Adrenal gland (tissue), 5 donors: Measurements from ENCODE around the gene RMI2.

Experiments used
- CTCF ChIP-seq, 6 experiments: fragments of 450-650 bp in 4 of 6; fragments of 200-600 bp in 2 of 6; sonication (generic) in 1 of 6; IDR thresholded peaks; 1 replicate in 5 of 6; 2 replicates in 1 of 6; pipeline versions ENCODE4 v1.5.1 to v1.8.0; 2016 to 2021; ENCODE audit warnings: antibody characterized with exemption in 6 of 6, mild to moderate bottlenecking in 2 of 6, moderate library complexity in 1 of 6
- POLR2A ChIP-seq, 2 donors: fragments of 450-650 bp; IDR thresholded peaks; one replicate each; pipeline ENCODE4 v1.6.1; 2017; ENCODE audit warnings: antibody characterized with exemption in 2 of 2, mild to moderate bottlenecking in 2 of 2, moderate library complexity in 1 of 2
- donor health status: DM: no; HTN: no; CAD: no.

GRCh38 chr16:11333702-11334101, 11.6 kb upstream of the RMI2 start:
- no peak for TF ChIP-seq CTCF (IDR thresholded peaks at IDR 0.05)
- no peak for TF ChIP-seq POLR2A (IDR thresholded peaks at IDR 0.05)
